Neural cell (in vitro differentiated cells): Measurements from ENCODE around the gene CKAP5. TPM values are rescaled to one million over a fixed set of nuclear protein-coding genes. Genes with fewer than 3 reads are reported as not detected.

Source experiments
- H2AFZ ChIP-seq: fragments of 200-600, 300-800 bp; sonication (generic), shearing (Covaris generic); 2 replicates; pipeline ENCODE4 v1.6.0; 2014; ENCODE audit warnings: low read depth, mild to moderate bottlenecking, antibody characterized with exemption, low read length, moderate library complexity
- H3F3A ChIP-seq: fragments of 200-600 bp; shearing (Covaris generic); 2 replicates; pipeline ENCODE4 v1.6.1; 2016; ENCODE audit warnings: mild to moderate bottlenecking, moderate library complexity, mixed read lengths, antibody characterized with exemption, low read length; ENCODE audit not compliant: insufficient read depth, poor library complexity, severe bottlenecking
- H3K27ac ChIP-seq: fragments of 200-600, 300-800 bp; sonication (generic), shearing (Covaris generic); 2 replicates; pipeline ENCODE4 v1.5.1; 2014; ENCODE audit warnings: mild to moderate bottlenecking, low read length, moderate library complexity
- H3K27me3 ChIP-seq: fragments of 300-800, 200-600 bp; sonication (generic), shearing (Covaris generic); 2 replicates; pipeline ENCODE4 v1.6.0; 2014; ENCODE audit warnings: mild to moderate bottlenecking, low read depth, low read length, moderate library complexity; ENCODE audit not compliant: insufficient read depth
- H3K36me3 ChIP-seq: fragments of 300-800, 200-600 bp; sonication (generic), shearing (Covaris generic); 2 replicates; pipeline ENCODE4 v1.5.1; 2014; ENCODE audit warnings: mild to moderate bottlenecking, antibody characterized with exemption, low read length, moderate library complexity; ENCODE audit not compliant: insufficient read depth
- H3K4me2 ChIP-seq: fragments of 300-800, 200-600 bp; sonication (generic), shearing (Covaris generic); 2 replicates; pipeline ENCODE4 v1.6.0; 2014; ENCODE audit warnings: mild to moderate bottlenecking, low read length
- H3K4me3 ChIP-seq: fragments of 300-800, 200-600 bp; sonication (generic), shearing (Covaris generic); 2 replicates; pipeline ENCODE4 v1.5.1; 2014; ENCODE audit warnings: mild to moderate bottlenecking, low read length, moderate library complexity
- H3K79me2 ChIP-seq: fragments of 200-600 bp; shearing (Covaris generic); replicated peaks from 2 replicates; pipeline ENCODE4 v1.6.0; 2014; ENCODE audit warnings: mild to moderate bottlenecking, low read length, moderate library complexity; ENCODE audit not compliant: insufficient read depth
- H3K9ac ChIP-seq: fragments of 300-800, 200-600 bp; sonication (generic), shearing (Covaris generic); 2 replicates; pipeline ENCODE4 v1.6.1; 2016; ENCODE audit warnings: mild to moderate bottlenecking, low read length, mixed read lengths
- H3K9me2 ChIP-seq: fragments of 200-600 bp; shearing (Covaris generic); 2 replicates; pipeline ENCODE4 v1.6.1; 2016; ENCODE audit warnings: mild to moderate bottlenecking, low read length, mixed read lengths; ENCODE audit not compliant: insufficient read depth
- H3K9me3 ChIP-seq: fragments of 200-600, 300-800 bp; sonication (generic), shearing (Covaris generic); 2 replicates; pipeline ENCODE4 v1.6.1; 2016; ENCODE audit warnings: mild to moderate bottlenecking, mixed run types, low read length, moderate library complexity, mixed read lengths
- H4K20me1 ChIP-seq: fragments of 200-600 bp; shearing (Covaris generic); 2 replicates; pipeline ENCODE4 v1.6.1; 2016; ENCODE audit warnings: mild to moderate bottlenecking, mixed run types; ENCODE audit not compliant: insufficient read depth
- CTCF ChIP-seq: fragments of 450-650 bp; IDR thresholded peaks from 2 replicates; pipeline ENCODE4 v1.5.1; 2014; ENCODE audit warnings: antibody characterized with exemption, mild to moderate bottlenecking, moderate library complexity; ENCODE audit not compliant: poor library complexity, severe bottlenecking
- EP300 ChIP-seq: fragments of 450-650 bp; conservative IDR thresholded peaks from 2 replicates; pipeline ENCODE4 v1.6.1; 2014; ENCODE audit warnings: antibody characterized with exemption, mild to moderate bottlenecking, moderate library complexity; ENCODE audit not compliant: poor library complexity, severe bottlenecking
- EZH2 ChIP-seq: fragments of 200-600, 300-800 bp; shearing (Covaris generic), sonication (generic); IDR thresholded peaks from 2 replicates; pipeline ENCODE4 v1.6.1; 2014; ENCODE audit warnings: antibody characterized with exemption, low read length, borderline replicate concordance, mild to moderate bottlenecking; ENCODE audit not compliant: insufficient read depth, poor library complexity, severe bottlenecking
- MXI1 ChIP-seq: fragments of 450-650 bp; conservative IDR thresholded peaks from 2 replicates; pipeline ENCODE4 v1.6.1; 2014; ENCODE audit warnings: antibody characterized with exemption, mild to moderate bottlenecking; ENCODE audit not compliant: poor library complexity, severe bottlenecking
- POLR2AphosphoS5 ChIP-seq: IDR thresholded peaks from 2 replicates; pipeline ENCODE4 v1.6.1; 2012
- RAD21 ChIP-seq: fragments of 450-650 bp; conservative IDR thresholded peaks from 2 replicates; pipeline ENCODE4 v1.6.1; 2014; ENCODE audit warnings: antibody characterized with exemption, mild to moderate bottlenecking, moderate library complexity
- REST ChIP-seq: IDR thresholded peaks from 2 replicates; pipeline ENCODE4 v1.6.1; 2012; ENCODE audit warnings: borderline replicate concordance
- SMC3 ChIP-seq: fragments of 450-650 bp; conservative IDR thresholded peaks from 2 replicates; pipeline ENCODE4 v1.6.1; 2014; ENCODE audit warnings: antibody characterized with exemption, mild to moderate bottlenecking, moderate library complexity; ENCODE audit not compliant: poor library complexity
- TAF1 ChIP-seq: IDR thresholded peaks from 2 replicates; pipeline ENCODE4 v1.6.1; 2012; ENCODE audit warnings: low read depth
- polyA plus RNA-seq: library from polyadenylated mRNA; depleted of rRNA; stranded (reverse); fragments of >200 nt; gene quantifications from 2 replicates; pipeline ENCODE4 v1.2.3, GENCODE V29; 2014

The CKAP5 gene
- polyA plus RNA-seq, 1 donor from 2014 or later = 90.3 TPM

GRCh38 chr11:46892838-46893237 is 46.8 kb upstream of the CKAP5 start:
- Histone ChIP-seq H3K9me2 (no peaks in the 10 kb centered on the region), H3K27ac (no peak overlapping the region), H4K20me1 (no peaks in the 10 kb centered on the region), H3K4me2 (no peak overlapping the region), H3K27me3 (no peaks in the 10 kb centered on the region), H3F3A (no peaks in the 10 kb centered on the region), H3K79me2 (no peaks in the 10 kb centered on the region), H3K9me3 (no peaks in the 10 kb centered on the region), H3K9ac (no peak overlapping the region), H3K4me3 (no peak overlapping the region), H2AFZ (no peak overlapping the region), H3K36me3 (no peaks in the 10 kb centered on the region)
- TF ChIP-seq MXI1 (no peak), TAF1 (no peak), CTCF (no peak), SMC3 (no peak), EZH2 (no peak), REST (no peak), POLR2AphosphoS5 (no peak), RAD21 (no peak), EP300 (no peak)

- TF ChIP-seq POLR2AphosphoS5 (no peak), SMC3 (no peak), RAD21 (no peak), REST (no peak), EP300 (no peak)
- Histone ChIP-seq H3K9ac (no peak overlapping the region), H3K27me3 (no peaks in the 10 kb centered on the region), H3K79me2 (no peaks in the 10 kb centered on the region), H2AFZ (no peak overlapping the region), H3F3A (no peaks in the 10 kb centered on the region), H3K36me3 (no peaks in the 10 kb centered on the region), H3K9me2 (no peaks in the 10 kb centered on the region), H3K9me3 (no peaks in the 10 kb centered on the region), H3K27ac (no peak overlapping the region), H3K4me2 (no peak overlapping the region), H4K20me1 (no peaks in the 10 kb centered on the region), H3K4me3 (no peak overlapping the region)
Measured at GRCh38 chr11:46892109-46892508, 46.0 kb upstream of the CKAP5 start.
